Dedifferentiated amniotic fluid mesenchymal stem cell (primary cell): ENCODE results near the gene TMEM168.

ENCODE experiments used
- DNase-seq: peaks from one replicate; pipeline ENCODE4 v3.0.0-alpha.2; 2016; ENCODE audit errors: extremely low spot score

The TMEM168 gene

DNA sequence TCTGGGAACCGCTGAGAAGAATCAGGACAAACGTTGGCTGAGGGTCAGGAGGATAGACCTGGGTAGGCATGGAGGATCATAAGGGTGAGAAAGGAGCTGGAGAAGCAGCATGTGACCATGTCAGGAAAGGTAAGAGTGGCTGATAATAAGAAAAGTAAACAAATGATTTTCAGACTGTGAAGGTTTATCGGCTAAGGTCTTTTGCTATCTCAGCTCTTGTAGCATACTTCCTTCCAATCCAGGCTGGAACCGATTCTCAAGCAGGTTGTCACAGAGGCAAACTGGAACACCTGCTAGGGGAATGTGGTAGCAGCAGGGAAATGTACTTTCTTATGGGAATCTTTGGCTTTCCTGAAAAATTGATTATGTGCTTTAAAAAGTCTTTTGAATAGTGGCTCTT is 74.7 kb downstream of the TMEM168 start:
- DNase-seq: no peak

DNA sequence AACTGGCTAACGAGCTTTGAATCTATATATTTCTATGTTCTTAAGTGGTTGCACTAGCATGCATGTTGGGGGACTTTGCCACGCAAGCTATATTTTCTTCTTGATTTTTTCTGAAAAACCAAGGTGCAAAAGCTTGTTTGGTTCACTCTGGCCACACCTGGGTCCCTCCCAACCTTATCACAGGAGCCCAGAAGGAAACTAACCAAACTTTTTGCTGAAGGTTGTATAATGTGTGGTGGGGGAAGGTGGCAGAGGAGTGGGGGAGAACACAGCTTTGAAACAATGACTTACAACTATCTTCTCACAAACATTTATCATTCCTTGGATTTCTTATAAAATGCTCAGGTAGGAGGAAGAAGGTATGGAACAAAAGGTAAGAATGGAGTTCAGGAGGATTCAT is 75.3 kb downstream of the TMEM168 start:
- DNase-seq: no peak
